ENCODE measurements around the gene SPO11.
"Not testable (repeated sequence)": the region's sequence is repeated elsewhere in the genome, so short reads cannot be mapped to it uniquely, and the experiment has no call there.

The SPO11 gene

DNA sequence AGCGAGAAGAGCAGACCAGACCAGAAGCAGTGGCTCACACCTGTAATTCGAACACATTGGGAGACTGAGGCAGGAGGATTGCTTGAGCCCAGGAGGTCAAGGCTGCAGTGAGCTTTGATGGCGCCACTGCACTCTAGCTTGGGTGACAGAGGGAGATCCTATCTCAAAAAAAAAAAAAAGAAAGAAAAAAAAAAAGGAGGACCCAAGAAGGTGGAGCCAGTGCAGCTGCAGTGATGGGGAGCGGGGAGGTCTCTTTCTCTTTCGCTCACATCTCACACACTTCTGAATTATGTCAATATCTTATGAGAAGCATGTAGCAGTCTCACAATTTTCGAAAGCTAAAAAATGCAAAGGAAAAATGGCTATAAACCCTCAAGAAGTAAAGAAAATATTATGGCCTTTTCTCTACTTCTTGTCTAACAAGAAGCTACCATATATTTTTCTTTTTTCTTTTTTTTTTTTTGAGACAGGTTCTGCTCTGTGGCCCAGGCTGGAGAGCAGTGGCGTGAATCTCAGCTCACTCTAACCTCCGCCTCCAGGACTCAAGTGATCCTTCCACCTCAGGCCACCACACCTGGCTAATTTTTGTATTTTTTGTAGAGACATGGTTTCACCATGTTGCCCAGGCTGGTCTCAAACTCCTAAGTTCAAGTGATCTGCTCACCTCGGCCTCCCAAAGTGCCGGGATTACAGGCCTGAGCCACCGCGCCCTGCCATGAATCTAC is 3.8 kb upstream of the SPO11 start:
- no peaks in the 10 kb centered on the region for H3K36me3 ChIP-seq (ENCODE audit: control insufficient read depth, insufficient read depth, low read length)
- H3K4me1 ChIP-seq (ENCODE audit: control insufficient read depth, insufficient read depth, low read length): peaks cover 15% of the 10 kb centered on the region
- H3K9ac ChIP-seq (ENCODE audit: low read depth, low read length): no peak overlapping the region
- H3K4me3 ChIP-seq (ENCODE audit: low read depth, low read length): no peak overlapping the region
- H3K27me3 ChIP-seq (ENCODE audit: control insufficient read depth, insufficient read depth, low read length): no peaks in the 10 kb centered on the region
- H3K9me3 ChIP-seq (ENCODE audit: control insufficient read depth, insufficient read depth, low read length): no peaks in the 10 kb centered on the region

DNA sequence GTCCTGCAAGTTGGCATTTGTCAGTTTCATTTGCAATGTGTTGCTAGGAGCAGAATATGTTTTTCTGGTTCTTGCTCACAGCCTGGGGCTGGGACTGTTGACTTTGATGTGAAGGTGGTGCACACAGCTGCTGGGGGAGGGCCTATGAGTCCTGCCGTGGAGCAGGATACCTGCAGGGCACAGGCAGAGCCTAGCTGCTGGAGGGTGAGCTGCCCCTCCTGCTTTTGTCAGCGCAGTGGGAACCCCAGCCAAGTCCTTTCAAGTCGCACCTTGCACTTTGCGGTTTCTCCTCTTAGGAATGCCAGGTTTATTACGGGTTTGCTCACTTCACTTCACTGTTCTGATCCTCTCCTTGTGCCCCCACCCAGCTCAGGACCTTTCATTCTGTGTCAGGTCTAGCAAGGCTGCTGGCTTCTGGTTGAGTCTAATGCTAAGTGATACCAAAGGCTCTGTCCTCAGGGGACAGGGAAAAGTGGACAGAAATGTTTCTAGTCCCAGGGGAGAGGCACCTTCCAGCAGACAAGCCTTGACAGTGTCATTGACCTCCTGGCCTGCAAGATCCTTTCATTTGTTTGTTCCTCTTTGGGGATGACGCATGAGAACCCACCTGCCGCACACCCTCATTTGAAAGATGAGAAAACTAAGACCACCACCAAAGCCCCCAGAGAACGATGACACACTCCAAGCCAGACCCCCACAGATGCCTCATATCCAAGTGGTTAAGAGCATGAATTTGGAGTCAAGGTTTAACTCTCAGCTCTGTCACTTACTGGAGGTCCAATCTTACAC is 2.7 kb upstream of the SPO11 start:
- Histone ChIP-seq H3K9ac (ENCODE audit: low read depth, low read length) (no peak overlapping the region), H3K36me3 (ENCODE audit: control insufficient read depth, insufficient read depth, low read length) (no peaks in the 10 kb centered on the region), H3K4me3 (ENCODE audit: low read depth, low read length) (no peak overlapping the region), H3K27me3 (ENCODE audit: control insufficient read depth, insufficient read depth, low read length) (no peaks in the 10 kb centered on the region), H3K4me1 (ENCODE audit: control insufficient read depth, insufficient read depth, low read length) (peaks cover 15% of the 10 kb centered on the region), H3K9me3 (ENCODE audit: control insufficient read depth, insufficient read depth, low read length) (no peaks in the 10 kb centered on the region)

DNA sequence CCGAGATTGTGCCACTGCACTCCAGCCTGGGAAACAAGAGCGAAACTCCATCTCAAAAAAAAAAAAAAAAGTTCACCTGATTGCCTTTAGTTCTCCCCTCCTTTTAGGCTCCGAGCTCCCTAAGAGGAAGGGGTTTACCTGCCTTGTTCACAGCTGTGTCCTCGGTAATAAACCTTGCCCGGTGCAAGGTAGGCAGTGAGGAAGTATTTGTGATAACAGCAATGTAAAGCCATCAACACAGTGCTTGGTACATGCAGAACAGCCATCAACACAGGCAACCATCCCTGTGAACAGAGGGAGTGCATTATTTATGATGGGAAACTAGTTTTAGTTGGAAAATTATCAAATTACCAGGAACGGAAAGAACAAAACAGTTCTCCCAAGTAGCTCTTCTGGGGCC is 1.8 kb upstream of the SPO11 start:
- Histone ChIP-seq H3K36me3 (ENCODE audit: control insufficient read depth, insufficient read depth, low read length) (no peaks in the 10 kb centered on the region), H3K9me3 (ENCODE audit: control insufficient read depth, insufficient read depth, low read length) (no peaks in the 10 kb centered on the region), H3K27me3 (ENCODE audit: control insufficient read depth, insufficient read depth, low read length) (no peaks in the 10 kb centered on the region), H3K4me3 (ENCODE audit: low read depth, low read length) (no peak overlapping the region), H3K4me1 (ENCODE audit: control insufficient read depth, insufficient read depth, low read length) (peaks cover 11% of the 10 kb centered on the region), H3K9ac (ENCODE audit: low read depth, low read length) (no peak overlapping the region)

DNA sequence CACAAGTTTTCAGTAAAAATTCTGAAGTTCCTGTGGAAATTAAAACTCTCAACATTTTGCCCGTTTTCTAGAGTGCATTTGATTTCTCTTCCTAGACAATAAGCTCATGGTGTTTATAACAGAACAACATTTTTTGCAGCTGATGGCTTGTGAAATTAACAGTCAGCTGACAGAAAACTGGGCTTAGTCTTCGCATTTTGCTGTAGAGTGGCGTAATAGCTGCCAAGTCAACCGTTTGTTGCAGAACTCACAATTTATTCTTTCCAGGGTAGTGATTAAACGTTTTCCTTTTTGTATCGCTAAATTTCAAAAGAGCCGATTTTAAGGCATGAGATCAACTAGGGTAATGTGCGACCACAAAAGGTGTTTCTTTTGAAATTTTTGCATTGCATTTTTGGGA is 1.4 kb downstream of the SPO11 start:
- H3K27me3 ChIP-seq (ENCODE audit: control insufficient read depth, insufficient read depth, low read length): no peaks in the 10 kb centered on the region
- H3K9me3 ChIP-seq (ENCODE audit: control insufficient read depth, insufficient read depth, low read length): no peaks in the 10 kb centered on the region
- H3K9ac ChIP-seq (ENCODE audit: low read depth, low read length): no peak overlapping the region
- no peaks in the 10 kb centered on the region for H3K36me3 ChIP-seq (ENCODE audit: control insufficient read depth, insufficient read depth, low read length)
- peaks cover 8% of the 10 kb centered on the region for H3K4me1 ChIP-seq (ENCODE audit: control insufficient read depth, insufficient read depth, low read length)
- no peak overlapping the region for H3K4me3 ChIP-seq (ENCODE audit: low read depth, low read length)

DNA sequence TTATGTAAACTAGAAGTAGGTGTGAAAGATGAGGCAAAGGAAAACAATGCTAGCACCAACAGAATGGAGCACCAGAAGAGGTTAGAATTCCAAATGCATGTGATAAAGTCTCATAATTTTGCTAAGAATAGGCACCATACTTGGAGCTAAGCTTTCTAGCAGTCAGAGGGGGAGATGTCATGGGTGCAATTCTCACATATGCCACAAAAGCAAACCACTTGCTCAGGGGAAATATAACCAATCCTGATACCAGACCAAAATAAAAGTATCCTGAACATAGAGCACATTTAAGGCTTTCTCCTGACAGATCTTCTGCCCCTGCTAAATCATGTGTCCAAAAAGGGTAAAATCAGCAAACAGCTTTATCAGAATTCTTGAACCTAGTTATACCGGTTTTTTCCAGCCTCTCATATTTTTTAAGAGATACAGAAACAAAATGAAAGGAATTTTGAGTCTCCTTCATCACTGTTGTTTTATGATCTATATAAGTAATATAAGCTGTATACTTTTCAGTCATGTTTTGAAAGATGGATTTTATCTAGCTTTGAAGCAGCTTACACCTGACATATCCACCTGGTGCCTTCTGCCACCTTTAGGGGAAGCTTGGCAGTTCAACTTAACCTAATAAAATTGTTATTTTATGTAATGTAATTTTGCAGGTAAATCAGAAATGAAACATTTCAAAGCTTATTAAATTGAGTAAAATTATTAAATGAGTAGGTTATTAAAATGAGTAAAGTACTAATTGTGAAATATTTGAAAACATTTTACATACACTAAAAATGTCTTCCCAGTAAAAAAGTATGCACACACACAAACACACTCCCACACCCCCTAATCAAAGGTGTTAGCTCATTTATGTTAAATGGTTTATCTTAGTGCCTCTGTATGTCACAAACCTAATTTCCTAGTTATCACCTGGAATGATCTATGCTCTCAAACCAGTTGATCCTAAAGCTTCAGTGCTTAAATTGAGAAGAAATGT is 2.8 kb downstream of the SPO11 start:
- H3K4me1 ChIP-seq (ENCODE audit: control insufficient read depth, insufficient read depth, low read length): no peaks in the 10 kb centered on the region
- H3K27me3 ChIP-seq (ENCODE audit: control insufficient read depth, insufficient read depth, low read length): no peaks in the 10 kb centered on the region
- no peaks in the 10 kb centered on the region for H3K36me3 ChIP-seq (ENCODE audit: control insufficient read depth, insufficient read depth, low read length)
- H3K9ac ChIP-seq (ENCODE audit: low read depth, low read length): no peak overlapping the region
- no peak overlapping the region for H3K4me3 ChIP-seq (ENCODE audit: low read depth, low read length)
- no peaks in the 10 kb centered on the region for H3K9me3 ChIP-seq (ENCODE audit: control insufficient read depth, insufficient read depth, low read length)

DNA sequence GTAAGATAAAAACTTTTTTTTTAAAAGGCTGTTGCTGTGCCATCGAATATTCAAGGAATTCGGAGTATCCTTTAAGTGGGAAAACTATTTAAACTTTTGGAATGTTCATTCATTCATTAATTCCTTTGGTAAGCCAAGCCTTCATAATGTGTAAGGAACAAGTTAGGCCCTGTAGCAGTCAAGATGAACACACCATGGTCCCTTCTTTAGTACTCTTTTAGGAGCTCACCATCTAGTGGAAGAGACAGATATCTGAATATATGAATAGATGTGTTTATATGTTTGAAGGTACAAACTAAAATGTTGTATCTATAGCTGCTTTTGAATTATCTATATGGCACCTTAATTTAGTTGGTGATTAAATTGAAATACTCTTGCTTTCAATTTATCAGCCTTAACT is 5.8 kb downstream of the SPO11 start:
- Histone ChIP-seq H3K9me3 (ENCODE audit: control insufficient read depth, insufficient read depth, low read length) (no peaks in the 10 kb centered on the region), H3K36me3 (ENCODE audit: control insufficient read depth, insufficient read depth, low read length) (no peaks in the 10 kb centered on the region), H3K4me3 (ENCODE audit: low read depth, low read length) (no peak overlapping the region), H3K9ac (ENCODE audit: low read depth, low read length) (no peak overlapping the region), H3K4me1 (ENCODE audit: control insufficient read depth, insufficient read depth, low read length) (no peaks in the 10 kb centered on the region), H3K27me3 (ENCODE audit: control insufficient read depth, insufficient read depth, low read length) (no peaks in the 10 kb centered on the region)

DNA sequence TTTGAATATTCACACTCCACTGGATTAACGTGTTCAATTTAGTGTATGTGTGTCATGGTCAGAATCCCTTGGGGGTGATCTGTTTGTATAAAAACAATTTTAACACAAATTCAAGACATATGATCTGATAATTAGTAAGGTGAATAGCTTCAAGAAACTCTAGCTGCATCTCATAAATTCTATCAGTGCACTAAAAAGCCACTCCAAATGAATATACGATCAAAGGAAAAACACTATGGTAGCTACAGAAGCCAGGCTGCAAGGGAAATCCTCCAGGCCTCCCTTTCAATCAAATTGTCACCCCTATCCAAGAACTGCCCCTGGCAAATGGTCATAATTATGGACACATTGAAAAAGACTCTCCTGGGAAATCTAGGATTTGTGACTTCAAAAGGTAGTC is 12.1 kb downstream of the SPO11 start:
- H3K27me3 ChIP-seq (ENCODE audit: control insufficient read depth, insufficient read depth, low read length): no peaks in the 10 kb centered on the region
- H3K36me3 ChIP-seq (ENCODE audit: control insufficient read depth, insufficient read depth, low read length): no peaks in the 10 kb centered on the region
- H3K9me3 ChIP-seq (ENCODE audit: control insufficient read depth, insufficient read depth, low read length): no peaks in the 10 kb centered on the region
- H3K9ac ChIP-seq (ENCODE audit: low read depth, low read length): no peak overlapping the region
- no peak overlapping the region for H3K4me3 ChIP-seq (ENCODE audit: low read depth, low read length)
- no peaks in the 10 kb centered on the region for H3K4me1 ChIP-seq (ENCODE audit: control insufficient read depth, insufficient read depth, low read length)

DNA sequence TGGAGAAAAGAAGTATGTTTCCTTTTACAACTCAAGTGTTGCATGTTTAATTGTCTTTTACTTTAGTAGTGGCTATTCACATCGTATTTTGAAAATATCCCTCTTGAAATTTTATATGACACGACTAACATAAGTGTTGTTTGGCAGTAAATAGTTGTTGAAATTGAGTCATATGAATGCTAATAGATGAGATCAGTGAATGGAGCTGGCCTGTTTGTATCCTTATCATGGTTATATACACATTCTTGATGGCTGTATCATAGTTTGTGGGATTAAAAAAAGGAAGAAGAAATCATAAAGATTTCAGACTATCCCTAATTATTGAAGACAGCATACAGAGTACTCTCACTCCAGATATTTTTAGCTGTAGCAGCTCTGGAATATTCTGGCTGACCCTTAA is 13.2 kb downstream of the SPO11 start:
- Histone ChIP-seq H3K36me3 (ENCODE audit: control insufficient read depth, insufficient read depth, low read length) (no peaks in the 10 kb centered on the region), H3K9me3 (ENCODE audit: control insufficient read depth, insufficient read depth, low read length) (no peaks in the 10 kb centered on the region), H3K27me3 (ENCODE audit: control insufficient read depth, insufficient read depth, low read length) (no peaks in the 10 kb centered on the region), H3K9ac (ENCODE audit: low read depth, low read length) (no peak overlapping the region), H3K4me1 (ENCODE audit: control insufficient read depth, insufficient read depth, low read length) (no peaks in the 10 kb centered on the region), H3K4me3 (ENCODE audit: low read depth, low read length) (no peak overlapping the region)

DNA sequence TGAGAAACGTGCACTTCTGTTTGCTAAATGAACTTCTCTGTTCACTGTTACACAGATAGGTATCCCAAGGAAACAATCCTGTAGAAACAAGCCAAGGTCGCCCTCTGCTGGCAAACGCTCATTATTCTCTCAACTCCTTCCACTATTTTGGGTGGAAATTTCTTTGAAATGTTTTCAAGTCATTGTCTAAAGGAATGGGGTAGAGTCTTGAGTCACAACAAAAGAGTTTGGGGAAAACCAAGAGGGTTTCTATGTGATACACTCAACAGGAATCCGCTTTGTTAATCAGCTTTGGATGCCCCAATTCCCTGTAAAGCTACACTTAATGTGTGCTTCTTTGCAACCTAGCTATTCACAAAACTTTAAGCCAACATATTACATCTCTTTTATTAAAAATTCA is 16.9 kb downstream of the SPO11 start:
- H3K9ac ChIP-seq (ENCODE audit: low read depth, low read length): no peak overlapping the region
- H3K27me3 ChIP-seq (ENCODE audit: control insufficient read depth, insufficient read depth, low read length): no peaks in the 10 kb centered on the region
- no peaks in the 10 kb centered on the region for H3K36me3 ChIP-seq (ENCODE audit: control insufficient read depth, insufficient read depth, low read length)
- no peaks in the 10 kb centered on the region for H3K9me3 ChIP-seq (ENCODE audit: control insufficient read depth, insufficient read depth, low read length)
- H3K4me3 ChIP-seq (ENCODE audit: low read depth, low read length): no peak overlapping the region
- H3K4me1 ChIP-seq (ENCODE audit: control insufficient read depth, insufficient read depth, low read length): no peaks in the 10 kb centered on the region

DNA sequence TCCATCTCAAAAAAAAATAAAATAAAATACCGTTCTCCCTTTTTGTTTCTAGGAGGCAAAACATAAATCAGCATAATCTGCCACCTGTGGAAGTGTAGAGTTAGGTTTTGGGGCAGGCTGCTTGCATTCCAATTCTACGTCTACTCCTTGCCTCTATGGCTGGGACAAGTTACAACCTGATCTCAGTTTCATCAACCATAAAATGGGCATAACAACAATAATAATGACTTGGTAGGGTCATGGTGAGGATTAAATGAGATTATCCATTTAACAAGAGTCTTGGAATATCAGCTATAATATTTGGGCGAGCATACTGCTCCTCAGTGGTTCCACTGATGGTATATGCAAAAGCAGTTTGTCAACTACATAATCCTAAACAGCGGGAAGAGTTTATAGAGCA is 17.8 kb downstream of the SPO11 start:
- Histone ChIP-seq H3K4me1 (ENCODE audit: control insufficient read depth, insufficient read depth, low read length) (peaks cover 2% of the 10 kb centered on the region), H3K4me3 (ENCODE audit: low read depth, low read length) (no peak overlapping the region), H3K27me3 (ENCODE audit: control insufficient read depth, insufficient read depth, low read length) (no peaks in the 10 kb centered on the region), H3K9me3 (ENCODE audit: control insufficient read depth, insufficient read depth, low read length) (no peaks in the 10 kb centered on the region), H3K9ac (ENCODE audit: low read depth, low read length) (no peak overlapping the region), H3K36me3 (ENCODE audit: control insufficient read depth, insufficient read depth, low read length) (no peaks in the 10 kb centered on the region)

DNA sequence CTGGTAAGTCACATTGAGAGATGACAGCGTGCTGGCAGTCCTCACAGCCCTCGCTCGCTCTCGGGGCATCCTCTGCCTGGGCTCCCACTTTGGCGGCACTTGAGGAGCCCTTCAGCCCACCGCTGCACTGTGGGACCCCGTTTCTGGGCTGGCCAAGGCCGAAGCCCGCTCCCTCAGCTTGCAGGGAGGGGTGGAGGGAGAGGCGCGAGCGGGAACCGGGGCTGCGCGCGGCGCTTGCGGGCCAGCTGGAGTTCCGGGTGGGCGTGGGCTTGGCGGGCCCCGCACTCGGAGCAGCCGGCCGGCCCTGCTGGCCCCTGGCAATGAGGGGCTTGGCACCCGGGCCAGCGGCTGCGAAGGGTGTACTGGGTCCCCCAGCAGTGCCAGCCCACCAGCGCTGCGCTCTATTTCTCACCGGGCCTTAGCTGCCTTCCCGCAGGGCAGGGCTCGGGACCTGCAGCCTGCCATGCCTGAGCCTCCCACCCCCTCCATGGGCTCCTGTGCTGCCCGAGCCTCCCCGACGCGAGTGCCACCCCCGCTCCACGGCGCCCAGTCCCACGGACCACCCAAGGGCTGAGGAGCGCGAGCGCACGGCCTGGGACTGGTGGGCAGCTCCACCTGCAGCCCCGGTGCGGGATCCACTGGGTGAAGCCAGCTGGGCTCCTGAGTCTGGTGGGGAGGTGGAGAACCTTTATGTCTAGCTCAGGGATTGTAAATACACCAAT is 18.8 kb downstream of the SPO11 start:
- H3K9ac ChIP-seq (ENCODE audit: low read depth, low read length); H3K36me3 ChIP-seq (ENCODE audit: control insufficient read depth, insufficient read depth, low read length); H3K27me3 ChIP-seq (ENCODE audit: control insufficient read depth, insufficient read depth, low read length); H3K9me3 ChIP-seq (ENCODE audit: control insufficient read depth, insufficient read depth, low read length); H3K4me3 ChIP-seq (ENCODE audit: low read depth, low read length); H3K4me1 ChIP-seq (ENCODE audit: control insufficient read depth, insufficient read depth, low read length): not testable (repeated sequence)
